ENCODE measurements around the gene PBX3. TPM values are rescaled to one million over a fixed set of nuclear protein-coding genes. Genes with fewer than 3 reads are reported as not detected.

The PBX3 gene
- total and polyA plus RNA-seq, 4 donors = 7.3 to 18.9 (median 11.1) TPM

DNA sequence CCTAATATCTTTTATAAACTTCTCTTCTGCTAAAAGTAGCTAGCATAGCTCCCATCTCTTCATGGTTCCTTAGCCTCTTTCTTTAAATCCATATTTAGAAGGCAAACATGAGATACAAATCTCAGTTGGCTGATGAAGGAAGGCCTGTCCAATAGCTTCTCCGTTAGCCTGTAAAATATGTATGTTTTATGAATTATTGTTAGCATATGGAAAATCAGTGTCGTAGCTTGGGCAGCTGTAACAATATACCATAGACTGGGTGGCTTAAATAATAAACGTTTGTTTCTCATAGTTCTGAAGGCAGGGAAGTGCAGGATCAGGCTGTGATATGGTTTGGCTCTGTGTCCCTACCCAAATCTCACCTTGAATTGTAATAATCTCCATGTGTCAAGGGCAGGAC is 63.8 kb downstream of the PBX3 start (continued):
- TF ChIP-seq, protein P1, sequence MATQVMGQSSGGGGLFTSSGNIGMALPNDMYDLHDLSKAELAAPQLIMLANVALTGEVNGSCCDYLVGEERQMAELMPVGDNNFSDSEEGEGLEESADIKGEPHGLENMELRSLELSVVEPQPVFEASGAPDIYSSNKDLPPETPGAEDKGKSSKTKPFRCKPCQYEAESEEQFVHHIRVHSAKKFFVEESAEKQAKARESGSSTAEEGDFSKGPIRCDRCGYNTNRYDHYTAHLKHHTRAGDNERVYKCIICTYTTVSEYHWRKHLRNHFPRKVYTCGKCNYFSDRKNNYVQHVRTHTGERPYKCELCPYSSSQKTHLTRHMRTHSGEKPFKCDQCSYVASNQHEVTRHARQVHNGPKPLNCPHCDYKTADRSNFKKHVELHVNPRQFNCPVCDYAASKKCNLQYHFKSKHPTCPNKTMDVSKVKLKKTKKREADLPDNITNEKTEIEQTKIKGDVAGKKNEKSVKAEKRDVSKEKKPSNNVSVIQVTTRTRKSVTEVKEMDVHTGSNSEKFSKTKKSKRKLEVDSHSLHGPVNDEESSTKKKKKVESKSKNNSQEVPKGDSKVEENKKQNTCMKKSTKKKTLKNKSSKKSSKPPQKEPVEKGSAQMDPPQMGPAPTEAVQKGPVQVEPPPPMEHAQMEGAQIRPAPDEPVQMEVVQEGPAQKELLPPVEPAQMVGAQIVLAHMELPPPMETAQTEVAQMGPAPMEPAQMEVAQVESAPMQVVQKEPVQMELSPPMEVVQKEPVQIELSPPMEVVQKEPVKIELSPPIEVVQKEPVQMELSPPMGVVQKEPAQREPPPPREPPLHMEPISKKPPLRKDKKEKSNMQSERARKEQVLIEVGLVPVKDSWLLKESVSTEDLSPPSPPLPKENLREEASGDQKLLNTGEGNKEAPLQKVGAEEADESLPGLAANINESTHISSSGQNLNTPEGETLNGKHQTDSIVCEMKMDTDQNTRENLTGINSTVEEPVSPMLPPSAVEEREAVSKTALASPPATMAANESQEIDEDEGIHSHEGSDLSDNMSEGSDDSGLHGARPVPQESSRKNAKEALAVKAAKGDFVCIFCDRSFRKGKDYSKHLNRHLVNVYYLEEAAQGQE (IDR thresholded peaks at IDR 0.05) = no peak
- TF ChIP-seq HNF4A (conservative IDR thresholded peaks at IDR 0.05) (no peak), JUND (IDR thresholded peaks at IDR 0.05) (no peak), FOXA1 (IDR thresholded peaks at IDR 0.05) (no peak), GABPA (IDR thresholded peaks at IDR 0.05 in 1 of 2, conservative IDR thresholded peaks at IDR 0.05 in 1 of 2) (no peak), HNF4G (IDR thresholded peaks at IDR 0.05) (no peak)

- 96% methylated on average over 6 of the region's 6 CpGs for WGBS
- no peak for DNase-seq (ENCODE audit: low spot score)
- no peaks in the 10 kb centered on the region for H3K36me3 ChIP-seq (ENCODE audit: control insufficient read depth in 4 of 4, insufficient read depth in 3 of 4, low read depth in 1 of 4, low read length in 3 of 4)
- TF ChIP-seq FOXA1 (IDR thresholded peaks at IDR 0.05) (no peak), MAX (IDR thresholded peaks at IDR 0.05) (no peak), NR2F2 (IDR thresholded peaks at IDR 0.05) (no peak), ATF3 (IDR thresholded peaks at IDR 0.05) (no peak), TAF1 (conservative IDR thresholded peaks at IDR 0.05) (no peak), RAD21 (IDR thresholded peaks at IDR 0.05) (no peak), YY1 (IDR thresholded peaks at IDR 0.05) (no peak), FOXA2 (IDR thresholded peaks at IDR 0.05) (no peak), ZBTB33 (IDR thresholded peaks at IDR 0.05) (no peak)
- TF ChIP-seq, protein P2, sequence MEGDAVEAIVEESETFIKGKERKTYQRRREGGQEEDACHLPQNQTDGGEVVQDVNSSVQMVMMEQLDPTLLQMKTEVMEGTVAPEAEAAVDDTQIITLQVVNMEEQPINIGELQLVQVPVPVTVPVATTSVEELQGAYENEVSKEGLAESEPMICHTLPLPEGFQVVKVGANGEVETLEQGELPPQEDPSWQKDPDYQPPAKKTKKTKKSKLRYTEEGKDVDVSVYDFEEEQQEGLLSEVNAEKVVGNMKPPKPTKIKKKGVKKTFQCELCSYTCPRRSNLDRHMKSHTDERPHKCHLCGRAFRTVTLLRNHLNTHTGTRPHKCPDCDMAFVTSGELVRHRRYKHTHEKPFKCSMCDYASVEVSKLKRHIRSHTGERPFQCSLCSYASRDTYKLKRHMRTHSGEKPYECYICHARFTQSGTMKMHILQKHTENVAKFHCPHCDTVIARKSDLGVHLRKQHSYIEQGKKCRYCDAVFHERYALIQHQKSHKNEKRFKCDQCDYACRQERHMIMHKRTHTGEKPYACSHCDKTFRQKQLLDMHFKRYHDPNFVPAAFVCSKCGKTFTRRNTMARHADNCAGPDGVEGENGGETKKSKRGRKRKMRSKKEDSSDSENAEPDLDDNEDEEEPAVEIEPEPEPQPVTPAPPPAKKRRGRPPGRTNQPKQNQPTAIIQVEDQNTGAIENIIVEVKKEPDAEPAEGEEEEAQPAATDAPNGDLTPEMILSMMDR (IDR thresholded peaks at IDR 0.05; ENCODE audit: low read depth, low read length, missing input control) = no peak
- H3K27me3 ChIP-seq (ENCODE audit: control insufficient read depth in 4 of 4, insufficient read depth in 4 of 4, low read length in 3 of 4) = no peaks in the 10 kb centered on the region
- H3K4me1 ChIP-seq (ENCODE audit: control insufficient read depth in 4 of 4, insufficient read depth in 4 of 4, low read length in 3 of 4) = no peaks in the 10 kb centered on the region
- no peaks in the 10 kb centered on the region for H3K9me3 ChIP-seq (ENCODE audit: control insufficient read depth in 4 of 4, low read length in 3 of 4)
- H3K9ac ChIP-seq (ENCODE audit: low read depth in 1 of 2, low read length in 2 of 2) = no peak overlapping the region
- H3K27ac ChIP-seq (ENCODE audit: low read depth in 1 of 2, low read length in 2 of 2) = no peak overlapping the region
- no peak overlapping the region for H3K4me3 ChIP-seq (ENCODE audit: low read depth in 1 of 3, low read length in 3 of 3)
Observed at GRCh38 chr9:125812403-125812802, 65.2 kb downstream of the PBX3 start.
